Testis (tissue), 3 donors: ENCODE measurements around the gene DSE. TPM values are rescaled to one million over a fixed set of nuclear protein-coding genes. Genes with fewer than 3 reads are reported as not detected.

Experiments used
- DNase-seq: peaks from one replicate; pipeline ENCODE4 v3.0.0-alpha.2; 2019
- H3K27ac ChIP-seq, 2 donors: fragments of 200-600 bp; sonication (generic); one replicate each; pipeline ENCODE4 v1.5.1; 2019
- H3K27me3 ChIP-seq: fragments of 200-600 bp; sonication (generic); one replicate; pipeline ENCODE4 v1.5.1; 2019
- H3K36me3 ChIP-seq: fragments of 200-600 bp; sonication (generic); one replicate; pipeline ENCODE4 v1.5.1; 2017; ENCODE audit warnings: low read depth; ENCODE audit errors: missing control alignments
- H3K4me1 ChIP-seq: fragments of 200-600 bp; sonication (generic); one replicate; pipeline ENCODE4 v1.5.1; 2019
- H3K4me3 ChIP-seq, 2 donors: fragments of 200-600 bp; sonication (generic); one replicate each; pipeline ENCODE4 v1.5.1; 2017 to 2019
- H3K9me3 ChIP-seq: fragments of 200-600 bp; sonication (generic); one replicate; pipeline ENCODE4 v1.5.1; 2017
- CTCF ChIP-seq, 3 experiments: fragments of 450-650 bp in 2 of 3; fragments of 200-600 bp in 1 of 3; sonication (generic) in 1 of 3; IDR thresholded peaks; one replicate each; pipeline ENCODE4 v1.5.1; 2016 to 2019; ENCODE audit warnings: antibody characterized with exemption in 3 of 3, mild to moderate bottlenecking in 2 of 3, moderate library complexity in 1 of 3
- POLR2A ChIP-seq: fragments of 450-650 bp; IDR thresholded peaks from one replicate; pipeline ENCODE4 v1.6.1; 2017; ENCODE audit warnings: antibody characterized with exemption, mild to moderate bottlenecking, moderate library complexity
- WGBS, 2 donors: methylation state at CpG; one replicate each; pipeline ENCODE4 v1.1.5; 2018; 5-methylcytosine and 5-hydroxymethylcytosine counted together
- intact Hi-C: fragments of 100-400 bp; cut with DNase I; formaldehyde crosslinking; loops from one replicate; pipeline ENCODE4 v1.15.1; 2023; ENCODE audit warnings: low total_unique reads
- polyA plus RNA-seq: library from polyadenylated mRNA; stranded (reverse); fragments of 350-450 nt; fragmentation: Illumina TruSeq; extraction: RNeasy Lipid Tissue Mini Kit (QIAGEN cat#74804); gene quantifications from one replicate; pipeline ENCODE4 v1.2.3, GENCODE V29; 2014; ENCODE audit warnings: low read depth, low replicate concordance; ENCODE audit not compliant: insufficient read depth
- total RNA-seq, 2 donors: library from RNA; depleted of rRNA; stranded (reverse); fragments of >200 nt; gene quantifications; one replicate each; pipeline ENCODE4 v1.2.3, GENCODE V29; 2016

The DSE gene
- total and polyA plus RNA-seq, 3 donors from 2014 or later, result 31.5 to 49.3 (median 35.1) TPM

DNA sequence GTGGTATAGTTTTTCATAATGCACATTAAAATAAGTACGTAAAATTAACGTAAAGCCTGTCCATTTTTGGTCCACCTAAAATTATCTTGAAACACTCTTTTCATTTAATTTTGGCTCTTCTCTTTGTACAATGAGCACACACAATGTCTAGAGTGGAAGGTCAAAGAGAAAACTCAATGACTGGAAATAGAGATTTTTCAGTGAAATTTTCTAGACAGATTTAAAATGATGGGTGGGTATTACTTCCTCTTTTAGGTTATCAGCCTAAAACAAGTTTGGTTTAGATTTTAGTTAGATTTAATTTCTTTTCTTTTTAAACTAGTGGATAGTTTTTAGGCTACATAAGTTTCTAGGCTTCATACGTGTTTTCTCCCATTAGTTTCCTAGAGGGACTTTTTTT, 24.9 kb downstream of the DSE start:
- DNase-seq, result no peak
- H3K9me3 ChIP-seq, result no peaks in the 10 kb centered on the region
- H3K27me3 ChIP-seq, result no peaks in the 10 kb centered on the region
- H3K4me3 ChIP-seq, result no peak overlapping the region
- TF ChIP-seq POLR2A (no peak), CTCF (IDR thresholded peaks at IDR 0.05) (no peak)
- intact Hi-C loops, result no loop called here
- H3K4me1 ChIP-seq, result peaks cover 15% of the 10 kb centered on the region
- no peaks in the 10 kb centered on the region for H3K36me3 ChIP-seq
- H3K27ac ChIP-seq, result no peak overlapping the region
- WGBS, 2 donors, result 77 to 91% methylated on average over 3 of the region's 3 CpGs

- intact Hi-C loops, result no loop called here
- no peaks in the 10 kb centered on the region for H3K27me3 ChIP-seq
- no peaks in the 10 kb centered on the region for H3K36me3 ChIP-seq
- no peak overlapping the region for H3K4me3 ChIP-seq
- peak overlapping the region in 1 of 2 donors; percentile 70 for H3K27ac ChIP-seq
- 69 to 75% methylated on average over 5 of the region's 5 CpGs for WGBS, 2 donors
- TF ChIP-seq POLR2A (no peak), CTCF (IDR thresholded peaks at IDR 0.05) (no peak)
- H3K4me1 ChIP-seq, result peaks cover 15% of the 10 kb centered on the region
- H3K9me3 ChIP-seq, result no peaks in the 10 kb centered on the region
- no peak for DNase-seq
Measured at GRCh38 chr6:116396441-116396840, 25.7 kb downstream of the DSE start.

- Histone ChIP-seq H3K36me3 (no peaks in the 10 kb centered on the region), H3K9me3 (no peaks in the 10 kb centered on the region), H3K4me3 (no peak overlapping the region), H3K27ac (peak overlapping the region; percentile 34 to 70), H3K27me3 (no peaks in the 10 kb centered on the region), H3K4me1 (peaks cover 15% of the 10 kb centered on the region)
- intact Hi-C loops, result no loop called here
- TF ChIP-seq CTCF (IDR thresholded peaks at IDR 0.05) (no peak), POLR2A (no peak)
- no peak for DNase-seq
- WGBS, 2 donors, result 33 to 38% methylated on average over 1 of the region's 1 CpG
Measured at GRCh38 chr6:116397914-116398313, 27.2 kb downstream of the DSE start.

- no peak for TF ChIP-seq POLR2A
- no peak for TF ChIP-seq CTCF (IDR thresholded peaks at IDR 0.05)
- H3K27me3 ChIP-seq, result no peaks in the 10 kb centered on the region
- H3K27ac ChIP-seq, result peak overlapping the region in 1 of 2 donors; percentile 70
- no peak for DNase-seq
- peaks cover 15% of the 10 kb centered on the region for H3K4me1 ChIP-seq
- H3K4me3 ChIP-seq, result no peak overlapping the region
- intact Hi-C loops, result no loop called here
- WGBS, 2 donors, result 36 to 37% methylated on average over 2 of the region's 2 CpGs
- no peaks in the 10 kb centered on the region for H3K9me3 ChIP-seq
- no peaks in the 10 kb centered on the region for H3K36me3 ChIP-seq
Measured at GRCh38 chr6:116398316-116399010, 27.7 kb downstream of the DSE start.

- intact Hi-C loops, result no loop called here
- no peaks in the 10 kb centered on the region for H3K36me3 ChIP-seq
- 87 to 90% methylated on average over 12 of the region's 12 CpGs for whole genome bisulfite sequencing, 2 donors
- H3K4me3 ChIP-seq, result no peak overlapping the region
- DNase-seq, result no peak
- H3K4me1 ChIP-seq, result peaks cover 16% of the 10 kb centered on the region
- TF ChIP-seq CTCF (IDR thresholded peaks at IDR 0.05), result no peak
- no peaks in the 10 kb centered on the region for H3K9me3 ChIP-seq
- peak overlapping the region in 1 of 2 donors; percentile 8 for H3K27ac ChIP-seq
- no peaks in the 10 kb centered on the region for H3K27me3 ChIP-seq
Measured at GRCh38 chr6:116399287-116399686, 28.5 kb downstream of the DSE start.
